ENCODE results near the gene PALLD. TPM values are rescaled to one million over a fixed set of nuclear protein-coding genes. Genes with fewer than 3 reads are reported as not detected.

Gene PALLD
- total RNA-seq, 2 experiments from 2014 or later: 0.49 to 0.78 TPM

DNA sequence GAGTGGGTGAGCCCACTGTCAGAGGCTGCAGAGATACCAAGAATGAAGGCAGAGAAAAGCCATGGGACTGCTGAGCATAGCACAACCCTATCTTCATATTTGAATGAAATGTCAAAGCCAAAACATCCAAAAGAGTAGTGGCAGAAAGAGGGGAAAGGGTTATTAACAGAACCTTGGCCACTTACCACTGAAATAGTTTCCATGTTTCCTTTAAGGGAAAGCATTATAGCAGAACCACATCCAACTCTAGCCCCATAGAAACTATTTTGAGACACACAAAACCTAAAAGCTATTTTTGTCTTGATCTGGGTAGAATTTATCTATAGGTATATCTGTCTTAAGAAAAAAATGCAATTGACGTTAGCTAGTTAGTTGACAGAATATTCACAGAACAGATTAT, 373.2 kb downstream of the PALLD start:
- no peaks in the 10 kb centered on the region for H3K4me1 ChIP-seq (ENCODE audit: insufficient read depth, low read length)
- Mint-ChIP-seq H3K27ac (no peak overlapping the region), H3K27me3 (peaks cover 22% of the 10 kb centered on the region), H3K4me3 (no peak overlapping the region), H3K36me3 (ENCODE audit: low read depth) (no peaks in the 10 kb centered on the region), H3K9me3 (no peaks in the 10 kb centered on the region), H3K4me1 (ENCODE audit: low read depth) (no peaks in the 10 kb centered on the region)
- H3K27ac ChIP-seq (ENCODE audit: low read depth in 1 of 2, low read length in 2 of 2): no peak overlapping the region
- no peak for ATAC-seq (ENCODE audit: poor library complexity)
- no peaks in the 10 kb centered on the region for H3K9me3 ChIP-seq (ENCODE audit: control insufficient read depth in 1 of 2, insufficient read depth in 1 of 2, low read length in 2 of 2)
- ChIA-PET POLR2A (no interaction called here), CTCF (no interaction called here)
- no peaks in the 10 kb centered on the region for H3K36me3 ChIP-seq (ENCODE audit: insufficient read depth, low read length)
- DNase-seq: no peak
- H3K4me3 ChIP-seq (ENCODE audit: low read length): no peak overlapping the region
- TF ChIP-seq, protein P1, sequence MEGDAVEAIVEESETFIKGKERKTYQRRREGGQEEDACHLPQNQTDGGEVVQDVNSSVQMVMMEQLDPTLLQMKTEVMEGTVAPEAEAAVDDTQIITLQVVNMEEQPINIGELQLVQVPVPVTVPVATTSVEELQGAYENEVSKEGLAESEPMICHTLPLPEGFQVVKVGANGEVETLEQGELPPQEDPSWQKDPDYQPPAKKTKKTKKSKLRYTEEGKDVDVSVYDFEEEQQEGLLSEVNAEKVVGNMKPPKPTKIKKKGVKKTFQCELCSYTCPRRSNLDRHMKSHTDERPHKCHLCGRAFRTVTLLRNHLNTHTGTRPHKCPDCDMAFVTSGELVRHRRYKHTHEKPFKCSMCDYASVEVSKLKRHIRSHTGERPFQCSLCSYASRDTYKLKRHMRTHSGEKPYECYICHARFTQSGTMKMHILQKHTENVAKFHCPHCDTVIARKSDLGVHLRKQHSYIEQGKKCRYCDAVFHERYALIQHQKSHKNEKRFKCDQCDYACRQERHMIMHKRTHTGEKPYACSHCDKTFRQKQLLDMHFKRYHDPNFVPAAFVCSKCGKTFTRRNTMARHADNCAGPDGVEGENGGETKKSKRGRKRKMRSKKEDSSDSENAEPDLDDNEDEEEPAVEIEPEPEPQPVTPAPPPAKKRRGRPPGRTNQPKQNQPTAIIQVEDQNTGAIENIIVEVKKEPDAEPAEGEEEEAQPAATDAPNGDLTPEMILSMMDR (IDR thresholded peaks at IDR 0.05): no peak
- peaks cover 4% of the 10 kb centered on the region in 2 experiments for H3K27me3 ChIP-seq (ENCODE audit: control insufficient read depth in 1 of 2, insufficient read depth in 2 of 2, low read length in 2 of 2)
- intact Hi-C loops (cut with DNase I, micrococcal nuclease): no loop called here

GRCh38 chr4:168871632-168872031, 374.8 kb downstream of the PALLD start:
- Mint-ChIP-seq H3K4me3 (no peak overlapping the region), H3K9me3 (no peaks in the 10 kb centered on the region), H3K4me1 (ENCODE audit: low read depth) (no peaks in the 10 kb centered on the region), H3K36me3 (ENCODE audit: low read depth) (no peaks in the 10 kb centered on the region), H3K27ac (no peak overlapping the region), H3K27me3 (peaks cover 38% of the 10 kb centered on the region)
- H3K27me3 ChIP-seq (ENCODE audit: control insufficient read depth in 1 of 2, insufficient read depth in 2 of 2, low read length in 2 of 2): peaks cover 10 to 16% of the 10 kb centered on the region in 2 experiments
- ATAC-seq (ENCODE audit: poor library complexity): no peak
- no peak overlapping the region for H3K4me3 ChIP-seq (ENCODE audit: low read length)
- no peak for DNase-seq
- CTCF ChIA-PET: interaction anchor here (1.0 kb wide), 1 partner anchor 11 kb away, joined by 3 read pairs; no protein-coding TSS in a partner anchor
- intact Hi-C loops (cut with DNase I, micrococcal nuclease): no loop called here
- POLR2A ChIA-PET: no interaction called here
- H3K4me1 ChIP-seq (ENCODE audit: insufficient read depth, low read length): no peaks in the 10 kb centered on the region
- H3K27ac ChIP-seq (ENCODE audit: low read depth in 1 of 2, low read length in 2 of 2): no peak overlapping the region
- TF ChIP-seq, protein P1 (IDR thresholded peaks at IDR 0.05): no peak
- no peaks in the 10 kb centered on the region for H3K9me3 ChIP-seq (ENCODE audit: control insufficient read depth in 1 of 2, insufficient read depth in 1 of 2, low read length in 2 of 2)
- no peaks in the 10 kb centered on the region for H3K36me3 ChIP-seq (ENCODE audit: insufficient read depth, low read length)

DNA sequence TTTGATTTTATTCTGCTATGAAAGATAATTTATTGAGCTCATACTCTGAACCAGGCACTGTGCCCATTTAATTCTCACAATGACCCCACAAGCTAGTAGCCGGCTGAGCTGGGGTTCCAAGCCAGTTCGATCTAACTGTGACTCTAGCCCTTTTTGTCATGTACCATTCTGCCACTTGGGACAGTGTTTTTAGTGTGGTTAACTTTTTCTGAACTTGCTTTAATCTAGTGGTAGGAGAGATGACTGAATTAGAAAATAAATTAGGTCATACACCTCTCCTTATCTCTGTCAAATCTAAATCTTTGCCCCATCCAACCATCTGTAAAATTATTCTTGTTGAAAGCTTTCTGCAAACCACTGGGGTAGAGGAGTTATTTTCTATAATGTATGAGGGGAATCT, 377.2 kb downstream of the PALLD start:
- Mint-ChIP-seq H3K27ac (no peak overlapping the region), H3K4me3 (no peak overlapping the region), H3K27me3 (peaks cover 57% of the 10 kb centered on the region), H3K4me1 (ENCODE audit: low read depth) (peaks cover 10% of the 10 kb centered on the region), H3K9me3 (no peaks in the 10 kb centered on the region), H3K36me3 (ENCODE audit: low read depth) (no peaks in the 10 kb centered on the region)
- Histone ChIP-seq H3K36me3 (ENCODE audit: insufficient read depth, low read length) (no peaks in the 10 kb centered on the region), H3K4me1 (ENCODE audit: insufficient read depth, low read length) (no peaks in the 10 kb centered on the region), H3K27ac (ENCODE audit: low read depth in 1 of 2, low read length in 2 of 2) (no peak overlapping the region), H3K27me3 (ENCODE audit: control insufficient read depth in 1 of 2, insufficient read depth in 2 of 2, low read length in 2 of 2) (peaks cover 10 to 31% of the 10 kb centered on the region in 2 experiments), H3K9me3 (ENCODE audit: control insufficient read depth in 1 of 2, insufficient read depth in 1 of 2, low read length in 2 of 2) (no peaks in the 10 kb centered on the region), H3K4me3 (ENCODE audit: low read length) (no peak overlapping the region)
- ChIA-PET CTCF (no interaction called here), POLR2A (no interaction called here)
- intact Hi-C loops (cut with DNase I, micrococcal nuclease): no loop called here
- ATAC-seq (ENCODE audit: poor library complexity) (no peak), DNase-seq (no peak)
- TF ChIP-seq, protein P1 (IDR thresholded peaks at IDR 0.05): no peak
